HG03097 (cell line): ENCODE results near the gene TK2.
"Not testable (repeated sequence)": the region's sequence is repeated elsewhere in the genome, so short reads cannot be mapped to it uniquely, and the experiment has no call there.

Source experiments
- ATAC-seq: cut with Tn5 transposase; IDR thresholded peaks from one replicate; pipeline ENCODE4 v1.9.1; 2021; ENCODE audit not compliant: unreplicated experiment, low FRiP score

Gene TK2

GRCh38 chr16:66521252-66521713 lies 28.6 kb downstream of the TK2 start:
- no peak for ATAC-seq

GRCh38 chr16:66520406-66521170 lies 29.3 kb downstream of the TK2 start:
- no peak for ATAC-seq

GRCh38 chr16:66519482-66520373 lies 30.2 kb downstream of the TK2 start:
- no peak for ATAC-seq

GRCh38 chr16:66517586-66518263 lies 32.2 kb downstream of the TK2 start:
- ATAC-seq = no peak

- peak; percentile 96 for ATAC-seq
Measured at GRCh38 chr16:66516808-66517585, 32.9 kb downstream of the TK2 start.

GRCh38 chr16:66516509-66516807 lies 33.5 kb downstream of the TK2 start:
- peak; percentile 20 for ATAC-seq

- no peak for ATAC-seq
Measured at GRCh38 chr16:66515596-66516508, 34.1 kb downstream of the TK2 start.

GRCh38 chr16:66514980-66515595 lies 34.8 kb downstream of the TK2 start:
- ATAC-seq = not testable (repeated sequence)

GRCh38 chr16:66514391-66514790 lies 35.5 kb downstream of the TK2 start:
- ATAC-seq = not testable (repeated sequence)

GRCh38 chr16:66513111-66513723 lies 36.7 kb downstream of the TK2 start:
- no peak for ATAC-seq

GRCh38 chr16:66512272-66513110 lies 37.4 kb downstream of the TK2 start:
- ATAC-seq = no peak

GRCh38 chr16:66511602-66512271 lies 38.2 kb downstream of the TK2 start:
- ATAC-seq = no peak

- no peak for ATAC-seq
Measured at GRCh38 chr16:66510711-66511601, 39.0 kb downstream of the TK2 start.

- ATAC-seq = no peak
Measured at GRCh38 chr16:66510298-66510697, 39.6 kb downstream of the TK2 start.

- no peak for ATAC-seq
Measured at GRCh38 chr16:66509576-66509975, 40.3 kb downstream of the TK2 start.

- no peak for ATAC-seq
Measured at GRCh38 chr16:66508914-66509496, 40.9 kb downstream of the TK2 start.
